Trophoblast cell (in vitro differentiated cells and primary cell): ENCODE data around the gene LRRC34.
A peak's percentile ranks its signal among the peaks of the same experiment; 100 is the strongest.

Source experiments
- DNase-seq, 2 donors: peaks; one replicate each; pipeline ENCODE4 v3.0.0-alpha.2; 2016
- H2AFZ ChIP-seq: 2 replicates; pipeline ENCODE4 v1.6.1; 2013; ENCODE audit warnings: low read length, moderate library complexity, mild to moderate bottlenecking; ENCODE audit not compliant: insufficient read depth, poor library complexity
- H2AK5ac ChIP-seq: 2 replicates; pipeline ENCODE4 v1.6.1; 2013; ENCODE audit warnings: mild to moderate bottlenecking, low read length
- H2BK120ac ChIP-seq: 2 replicates; pipeline ENCODE4 v1.6.1; 2013; ENCODE audit warnings: low read length, mild to moderate bottlenecking, moderate library complexity; ENCODE audit not compliant: insufficient read depth, poor library complexity
- H2BK12ac ChIP-seq: 2 replicates; pipeline ENCODE4 v1.6.1; 2013; ENCODE audit warnings: mild to moderate bottlenecking, low read length, moderate library complexity
- H2BK5ac ChIP-seq: 2 replicates; pipeline ENCODE4 v1.6.1; 2013; ENCODE audit warnings: low read length, low read depth, moderate library complexity, mild to moderate bottlenecking; ENCODE audit not compliant: poor library complexity
- H3K14ac ChIP-seq: 2 replicates; pipeline ENCODE4 v1.6.1; 2013; ENCODE audit warnings: mild to moderate bottlenecking, low read length
- H3K18ac ChIP-seq: 2 replicates; pipeline ENCODE4 v1.6.1; 2013; ENCODE audit warnings: mild to moderate bottlenecking, low read length
- H3K23ac ChIP-seq: 2 replicates; pipeline ENCODE4 v1.6.1; 2013; ENCODE audit warnings: low read length
- H3K27ac ChIP-seq: 2 replicates; pipeline ENCODE4 v1.5.1; 2013; ENCODE audit warnings: low read depth, mild to moderate bottlenecking, inconsistent platforms, low read length, moderate library complexity
- H3K27me3 ChIP-seq: 2 replicates; pipeline ENCODE4 v1.6.1; 2013; ENCODE audit warnings: inconsistent platforms, mild to moderate bottlenecking, low read length, moderate library complexity; ENCODE audit not compliant: insufficient read depth
- H3K36me3 ChIP-seq, 2 experiments: 1 replicate in 1 of 2; 2 replicates in 1 of 2; pipeline ENCODE4 v1.6.1; 2013; ENCODE audit warnings: low read length in 2 of 2, mild to moderate bottlenecking in 2 of 2, moderate library complexity in 1 of 2; ENCODE audit not compliant: insufficient read depth in 2 of 2, control insufficient read depth in 1 of 2
- H3K4ac ChIP-seq: 2 replicates; pipeline ENCODE4 v1.6.1; 2013; ENCODE audit warnings: low read depth, mild to moderate bottlenecking, low read length, moderate library complexity
- H3K4me1 ChIP-seq, 2 experiments: 1 replicate in 1 of 2; 2 replicates in 1 of 2; pipeline ENCODE4 v1.6.1; 2013; ENCODE audit warnings: low read length in 2 of 2, mild to moderate bottlenecking in 2 of 2, moderate library complexity in 1 of 2; ENCODE audit not compliant: insufficient read depth in 2 of 2, control insufficient read depth in 1 of 2
- H3K4me2 ChIP-seq: 2 replicates; pipeline ENCODE4 v1.6.1; 2013; ENCODE audit warnings: inconsistent platforms, mild to moderate bottlenecking, low read length, moderate library complexity
- H3K4me3 ChIP-seq: 2 replicates; pipeline ENCODE4 v1.5.1; 2013; ENCODE audit warnings: mild to moderate bottlenecking, low read depth, low read length, inconsistent platforms
- H3K79me1 ChIP-seq: one replicate; pipeline ENCODE4 v1.6.1; 2013; ENCODE audit warnings: low read length
- H3K79me2 ChIP-seq: 2 replicates; pipeline ENCODE4 v1.6.1; 2013; ENCODE audit warnings: low read length, mild to moderate bottlenecking; ENCODE audit not compliant: control insufficient read depth, insufficient read depth, poor library complexity
- H3K9ac ChIP-seq: 2 replicates; pipeline ENCODE4 v1.6.1; 2013; ENCODE audit warnings: mild to moderate bottlenecking, low read length
- H3K9me3 ChIP-seq: 2 replicates; pipeline ENCODE4 v1.6.1; 2013; ENCODE audit warnings: low read depth, mild to moderate bottlenecking, control low read depth, inconsistent platforms, low read length; ENCODE audit not compliant: insufficient read depth
- H4K12ac ChIP-seq: 2 replicates; pipeline ENCODE4 v1.6.1; 2013; ENCODE audit warnings: low read depth, mild to moderate bottlenecking, low read length, moderate library complexity
- H4K8ac ChIP-seq: 2 replicates; pipeline ENCODE4 v1.6.1; 2013; ENCODE audit warnings: low read depth, mild to moderate bottlenecking, low read length, moderate library complexity
- H4K91ac ChIP-seq: one replicate; pipeline ENCODE4 v1.6.1; 2013; ENCODE audit warnings: low read depth, mild to moderate bottlenecking, low read length, moderate library complexity
- WGBS: extraction: QIAGEN DNeasy Blood & Tissue Kit; methylation state at CpG from one replicate; pipeline ENCODE4 v1.1.7; 2013; ENCODE audit warnings: missing lambda C conversion rate; ENCODE audit not compliant: insufficient read length, insufficient coverage; ENCODE audit errors: extremely low coverage; 5-methylcytosine and 5-hydroxymethylcytosine counted together

LRRC34 gene

DNA sequence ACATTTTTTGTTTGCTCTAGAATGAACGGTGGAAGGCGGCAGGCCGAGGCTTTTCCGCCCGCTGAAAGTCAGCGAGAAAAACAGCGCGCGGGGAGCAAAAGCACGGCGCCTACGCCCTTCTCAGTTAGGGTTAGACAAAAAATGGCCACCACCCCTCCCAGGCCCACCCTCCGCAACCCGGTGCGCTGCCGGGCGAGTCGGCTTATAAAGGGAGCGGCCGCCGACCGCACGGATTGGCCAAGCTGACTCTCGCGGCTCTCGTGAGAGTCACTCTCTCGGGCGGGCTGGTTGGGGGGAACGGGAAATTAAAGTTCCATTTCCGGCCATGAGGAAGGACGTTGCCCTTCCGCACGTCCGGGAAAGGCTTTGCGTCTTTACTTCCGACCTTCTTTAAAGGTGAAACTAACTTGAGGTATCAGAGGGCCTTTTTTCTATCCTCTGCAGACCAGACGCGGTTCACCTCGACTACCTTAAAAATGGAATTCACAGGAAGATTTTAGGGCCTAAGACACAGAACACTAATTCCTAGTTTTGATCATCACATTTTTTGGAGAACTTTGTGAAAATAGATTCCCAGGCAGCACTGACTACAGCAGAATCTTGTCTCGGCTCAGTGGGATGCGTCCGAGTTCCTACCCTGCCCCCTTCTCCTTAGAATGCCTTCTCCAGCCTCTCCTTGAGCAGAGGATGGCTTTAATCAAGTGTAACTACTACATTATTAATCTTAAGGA is 47.7 kb downstream of the LRRC34 start, which contains the start of gene TERC:
TSS of gene TERC (minus strand) at position 179 of the 731 bp plus-strand sequence.
- DNase-seq: peak; percentile 86 to 95
- Histone ChIP-seq H3K23ac (no peak within 1 kb of the TSS), H2AK5ac (no peak within 1 kb of the TSS), H3K9ac (peak within 1 kb of the TSS; percentile 91), H3K36me3 (no peaks in the 10 kb centered on the region), H2AFZ (peak within 1 kb of the TSS; percentile 48), H3K79me2 (peaks cover 3% of the 10 kb centered on the region), H4K91ac (peak within 1 kb of the TSS; percentile 67), H3K27me3 (no peaks in the 10 kb centered on the region), H4K8ac (peak within 1 kb of the TSS; percentile 91), H3K4me3 (peak within 1 kb of the TSS; percentile 76), H2BK12ac (no peak within 1 kb of the TSS), H3K18ac (peak within 1 kb of the TSS; percentile 13), H3K4me2 (peak within 1 kb of the TSS; percentile 72), H3K4ac (no peak within 1 kb of the TSS), H3K27ac (peak within 1 kb of the TSS; percentile 28), H3K14ac (peak within 1 kb of the TSS; percentile 16), H3K79me1 (peaks cover 14% of the 10 kb centered on the region), H2BK120ac (no peak within 1 kb of the TSS), H4K12ac (peak within 1 kb of the TSS; percentile 33), H2BK5ac (peak within 1 kb of the TSS; percentile 26), H3K9me3 (no peaks in the 10 kb centered on the region), H3K4me1 (no peaks in the 10 kb centered on the region)
- WGBS: no CpG with 5 or more reads among the region's 42 CpGs

DNA sequence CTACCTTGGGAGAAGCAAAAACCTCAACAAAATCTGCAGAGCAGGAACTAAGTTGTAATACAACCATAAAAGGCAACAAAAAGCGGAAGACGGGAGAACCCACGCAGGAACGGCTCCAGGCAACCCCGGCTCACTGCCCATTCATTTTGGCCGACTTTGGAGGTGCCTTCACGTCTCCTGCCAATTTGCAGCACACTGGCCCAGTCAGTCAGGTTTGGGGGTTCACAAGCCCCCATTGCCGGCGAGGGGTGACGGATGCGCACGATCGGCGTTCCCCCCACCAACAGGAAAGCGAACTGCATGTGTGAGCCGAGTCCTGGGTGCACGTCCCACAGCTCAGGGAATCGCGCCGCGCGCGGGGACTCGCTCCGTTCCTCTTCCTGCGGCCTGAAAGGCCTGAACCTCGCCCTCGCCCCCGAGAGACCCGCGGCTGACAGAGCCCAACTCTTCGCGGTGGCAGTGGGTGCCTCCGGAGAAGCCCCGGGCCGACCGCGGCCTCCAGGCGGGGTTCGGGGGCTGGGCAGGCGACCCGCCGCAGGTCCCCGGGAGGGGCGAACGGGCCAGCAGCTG is 48.3 kb downstream of the LRRC34 start:
- H3K4me3 ChIP-seq: peak overlapping the region; percentile 76
- peak overlapping the region; percentile 48 for H2AFZ ChIP-seq
- peak overlapping the region; percentile 28 for H3K27ac ChIP-seq
- H3K9ac ChIP-seq: peak overlapping the region; percentile 91
- H3K18ac ChIP-seq: peak overlapping the region; percentile 13
- peaks cover 10% of the 10 kb centered on the region for H3K79me1 ChIP-seq
- no peaks in the 10 kb centered on the region for H3K36me3 ChIP-seq
- H2AK5ac ChIP-seq: no peak overlapping the region
- H4K12ac ChIP-seq: peak overlapping the region; percentile 33
- H3K79me2 ChIP-seq: peaks cover 2% of the 10 kb centered on the region
- no peaks in the 10 kb centered on the region for H3K27me3 ChIP-seq
- DNase-seq: peak in 1 of 2 donors; percentile 41
- no peak overlapping the region for H3K4ac ChIP-seq
- no CpG with 5 or more reads among the region's 46 CpGs for WGBS
- H3K4me2 ChIP-seq: peak overlapping the region; percentile 72
- H4K91ac ChIP-seq: peak overlapping the region; percentile 67
- H4K8ac ChIP-seq: peak overlapping the region; percentile 91
- peak overlapping the region; percentile 16 for H3K14ac ChIP-seq
- H3K23ac ChIP-seq: no peak overlapping the region
- H2BK120ac ChIP-seq: no peak overlapping the region
- no peak overlapping the region for H2BK12ac ChIP-seq
- H3K9me3 ChIP-seq: no peaks in the 10 kb centered on the region
- H2BK5ac ChIP-seq: peak overlapping the region; percentile 26
- no peaks in the 10 kb centered on the region for H3K4me1 ChIP-seq

DNA sequence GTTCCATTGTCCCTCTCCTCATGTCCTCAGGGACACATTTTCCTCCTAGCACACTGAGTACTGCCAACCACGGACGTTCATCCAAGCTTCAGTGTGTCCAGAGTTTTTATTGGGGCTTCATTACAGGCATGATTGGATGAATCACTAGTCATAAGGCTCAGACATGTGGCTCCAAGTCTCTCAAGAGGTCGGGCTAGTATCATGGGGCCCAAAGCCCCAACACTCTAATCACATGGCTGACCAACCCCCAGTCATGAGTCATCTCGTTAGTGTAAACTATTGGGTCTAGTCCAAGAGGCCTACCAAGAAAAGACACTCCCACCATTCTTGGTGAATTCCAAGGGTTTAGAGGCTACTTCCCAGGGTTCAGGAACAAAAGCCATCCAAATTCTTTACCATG is 52.2 kb downstream of the LRRC34 start:
- Histone ChIP-seq H3K23ac (no peak overlapping the region), H2BK120ac (no peak overlapping the region), H3K4me1 (no peaks in the 10 kb centered on the region), H4K91ac (no peak overlapping the region), H3K79me1 (peaks cover 7% of the 10 kb centered on the region), H3K18ac (no peak overlapping the region), H3K27ac (no peak overlapping the region), H2AFZ (no peak overlapping the region), H4K12ac (no peak overlapping the region), H3K79me2 (peaks cover 2% of the 10 kb centered on the region), H3K9ac (no peak overlapping the region), H3K4me2 (no peak overlapping the region), H2AK5ac (no peak overlapping the region), H3K27me3 (no peaks in the 10 kb centered on the region), H2BK12ac (no peak overlapping the region), H3K36me3 (no peaks in the 10 kb centered on the region), H3K4ac (no peak overlapping the region), H4K8ac (no peak overlapping the region), H3K9me3 (no peaks in the 10 kb centered on the region), H3K14ac (no peak overlapping the region), H2BK5ac (no peak overlapping the region), H3K4me3 (no peak overlapping the region)
- no CpG with 5 or more reads among the region's 4 CpGs for WGBS
- no peak for DNase-seq

DNA sequence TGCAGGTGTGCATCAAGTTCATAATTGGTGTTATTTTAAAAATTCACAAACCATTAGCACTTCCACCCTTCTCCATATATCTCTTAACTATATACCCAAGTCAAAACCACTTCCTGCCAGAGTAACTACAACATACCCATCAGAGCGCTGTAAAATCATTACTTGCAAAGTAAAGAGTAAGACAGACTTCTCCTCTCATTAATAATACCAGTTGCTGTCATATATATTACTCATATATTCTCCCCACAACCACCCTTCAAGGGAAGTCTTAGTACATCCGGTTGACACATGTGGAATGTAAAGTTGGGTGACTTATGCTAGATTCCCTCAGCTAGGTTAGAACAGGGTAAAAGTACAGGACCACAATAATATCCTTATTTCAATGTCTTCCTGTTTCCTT is 53.4 kb downstream of the LRRC34 start:
- Histone ChIP-seq H2BK120ac (no peak overlapping the region), H4K91ac (no peak overlapping the region), H3K4ac (no peak overlapping the region), H2AFZ (no peak overlapping the region), H2BK12ac (no peak overlapping the region), H3K27ac (no peak overlapping the region), H3K27me3 (no peaks in the 10 kb centered on the region), H3K14ac (no peak overlapping the region), H3K9ac (no peak overlapping the region), H3K4me2 (no peak overlapping the region), H3K4me1 (no peaks in the 10 kb centered on the region), H2AK5ac (no peak overlapping the region), H3K36me3 (no peaks in the 10 kb centered on the region), H4K8ac (no peak overlapping the region), H3K79me1 (peaks cover under 1% of the 10 kb centered on the region), H3K4me3 (no peak overlapping the region), H2BK5ac (no peak overlapping the region), H3K23ac (no peak overlapping the region), H3K9me3 (no peaks in the 10 kb centered on the region), H3K18ac (no peak overlapping the region), H4K12ac (no peak overlapping the region), H3K79me2 (no peaks in the 10 kb centered on the region)
- WGBS: no CpG with 5 or more reads among the region's 2 CpGs
- DNase-seq: no peak
